H1 (cell line): Measurements from ENCODE around the gene RAI14. TPM values are rescaled to one million over a fixed set of nuclear protein-coding genes. Genes with fewer than 3 reads are reported as not detected.

Experiments used
- CTCF ChIA-PET: fragments of 300-600 bp; sonication (Branson Sonifier 250); formaldehyde crosslinking; loops from one replicate; lab custom pipeline; 2021; ENCODE audit not compliant: partially characterized antibody; lab: Charles Lee
- POLR2A ChIA-PET: fragments of 300-600 bp; sonication (Branson Sonifier 250); formaldehyde crosslinking; loops from one replicate; lab custom pipeline; 2021; ENCODE audit warnings: inconsistent platforms; ENCODE audit not compliant: partially characterized antibody; lab: Charles Lee
- DNase-seq, 2 experiments: peaks; one replicate each; pipeline versions ENCODE4 v3.0.0 to v3.0.0-alpha.2; 2010 to 2022; ENCODE audit warnings: low spot score in 2 of 2, low read depth in 1 of 2, mixed read lengths in 1 of 2
- FAIRE-seq: peaks from 2 replicates; lab custom pipeline; 2011; peaks lifted over from hg19 to GRCh38; lab: Jason Lieb, UNC
- H2AFZ ChIP-seq: 2 replicates; pipeline ENCODE4 v1.8.1; 2012; ENCODE audit warnings: low read length, inconsistent platforms
- H2AK5ac ChIP-seq: 2 replicates; pipeline ENCODE4 v1.6.1; 2013; ENCODE audit warnings: low read depth, low read length
- H2BK120ac ChIP-seq: replicated peaks from 2 replicates; pipeline ENCODE3; 2013; ENCODE audit warnings: low read depth, low read length, inconsistent platforms
- H2BK12ac ChIP-seq: 2 replicates; pipeline ENCODE4 v1.6.1; 2013; ENCODE audit warnings: low read depth, low read length
- H2BK15ac ChIP-seq: 2 replicates; pipeline ENCODE4 v1.6.1; 2013; ENCODE audit warnings: low read length
- H2BK20ac ChIP-seq: 2 replicates; pipeline ENCODE4 v1.6.1; 2013; ENCODE audit warnings: low read length
- H2BK5ac ChIP-seq: 2 replicates; pipeline ENCODE4 v1.6.1; 2013; ENCODE audit warnings: low read depth, low read length
- H3K14ac ChIP-seq: 2 replicates; pipeline ENCODE4 v1.6.1; 2013; ENCODE audit warnings: inconsistent platforms; ENCODE audit not compliant: insufficient read length
- H3K18ac ChIP-seq: 2 replicates; pipeline ENCODE4 v1.6.1; 2013; ENCODE audit warnings: low read length; ENCODE audit errors: extremely low read depth
- H3K23ac ChIP-seq: 2 replicates; pipeline ENCODE4 v1.6.1; 2013; ENCODE audit warnings: inconsistent platforms; ENCODE audit not compliant: insufficient read length
- H3K23me2 ChIP-seq: 2 replicates; pipeline ENCODE4 v1.6.1; 2013; ENCODE audit warnings: low read depth, low read length
- H3K27ac ChIP-seq: 2 replicates; pipeline ENCODE4 v1.6.1; 2011; ENCODE audit warnings: low read depth, low read length, inconsistent platforms
- H3K27me3 ChIP-seq, 4 experiments: replicated peaks in 1 of 4; 1 replicate in 1 of 4; 2 replicates in 3 of 4; pipeline versions ENCODE4 v1.6.1 to v1.8.1; 2011 to 2013; ENCODE audit warnings: low read length in 3 of 4, mild to moderate bottlenecking in 3 of 4, inconsistent platforms in 2 of 4, mixed read lengths in 2 of 4, moderate library complexity in 1 of 4; ENCODE audit not compliant: control insufficient read depth in 3 of 4, insufficient read depth in 3 of 4; ENCODE audit errors: extremely low read depth in 1 of 4
- H3K36me3 ChIP-seq, 4 experiments: 2 replicates each; pipeline versions ENCODE4 v1.6.1 to v1.8.1; 2011 to 2013; ENCODE audit warnings: mild to moderate bottlenecking in 4 of 4, low read length in 3 of 4, moderate library complexity in 2 of 4, control low read depth in 1 of 4, inconsistent platforms in 1 of 4; ENCODE audit not compliant: insufficient read depth in 4 of 4, control insufficient read depth in 2 of 4
- H3K4ac ChIP-seq: replicated peaks from 2 replicates; pipeline ENCODE3; 2013; ENCODE audit warnings: low read length, low read depth, mixed read lengths, inconsistent platforms; ENCODE audit not compliant: insufficient read length
- H3K4me1 ChIP-seq, 4 experiments: replicated peaks in 1 of 4; 1 replicate in 1 of 4; 2 replicates in 3 of 4; pipeline versions ENCODE4 v1.6.1 to v1.8.1; 2011 to 2013; ENCODE audit warnings: low read length in 3 of 4, inconsistent platforms in 2 of 4, mixed read lengths in 1 of 4; ENCODE audit not compliant: insufficient read depth in 4 of 4, control insufficient read depth in 3 of 4
- H3K4me2 ChIP-seq, 2 experiments: 2 replicates each; pipeline versions ENCODE4 v1.6.1 to v1.8.1; 2011 to 2013; ENCODE audit warnings: low read depth in 2 of 2, low read length in 2 of 2, control low read depth in 1 of 2, inconsistent platforms in 1 of 2, mild to moderate bottlenecking in 1 of 2; ENCODE audit not compliant: insufficient read depth in 1 of 2
- H3K4me3 ChIP-seq, 4 experiments: fragments of 200-600, 300-600 bp in 1 of 4; sonication (generic), shearing (Covaris generic), sonication (Bioruptor Twin) in 1 of 4; 2 replicates each; pipeline versions ENCODE4 v1.5.1 to v1.8.1; 2011 to 2016; ENCODE audit warnings: low read length in 4 of 4, low read depth in 3 of 4, control low read depth in 2 of 4, inconsistent platforms in 2 of 4, mild to moderate bottlenecking in 2 of 4, mixed read lengths in 1 of 4, moderate library complexity in 1 of 4; ENCODE audit not compliant: insufficient read depth in 2 of 4; ENCODE audit errors: extremely low read depth in 1 of 4
- H3K56ac ChIP-seq: replicated peaks from 2 replicates; pipeline ENCODE3; 2013; ENCODE audit warnings: low read depth, mild to moderate bottlenecking, mixed read lengths, low read length, inconsistent platforms; ENCODE audit not compliant: insufficient read length
- H3K79me1 ChIP-seq: 2 replicates; pipeline ENCODE4 v1.6.1; 2013; ENCODE audit warnings: low read depth, low read length, control low read depth
- H3K79me2 ChIP-seq, 2 experiments: 2 replicates each; pipeline versions ENCODE4 v1.6.1 to v1.8.1; 2012 to 2013; ENCODE audit warnings: low read length in 2 of 2, mild to moderate bottlenecking in 2 of 2, inconsistent platforms in 1 of 2; ENCODE audit not compliant: insufficient read depth in 2 of 2, control insufficient read depth in 1 of 2
- H3K9ac ChIP-seq, 4 experiments: replicated peaks in 1 of 4; 1 replicate in 1 of 4; 2 replicates in 3 of 4; pipeline versions ENCODE4 v1.6.1 to v1.8.1; 2011 to 2013; ENCODE audit warnings: low read depth in 3 of 4, low read length in 3 of 4, control low read depth in 2 of 4, mild to moderate bottlenecking in 2 of 4, moderate library complexity in 2 of 4, inconsistent platforms in 1 of 4; ENCODE audit errors: extremely low read depth in 1 of 4
- H3K9me3 ChIP-seq, 2 experiments: 2 replicates each; pipeline versions ENCODE4 v1.6.1 to v1.8.1; 2012 to 2013; ENCODE audit warnings: mild to moderate bottlenecking in 2 of 2, moderate library complexity in 2 of 2, control low read depth in 1 of 2, inconsistent platforms in 1 of 2, low read depth in 1 of 2, low read length in 1 of 2, mixed read lengths in 1 of 2; ENCODE audit not compliant: insufficient read depth in 2 of 2
- H4K20me1 ChIP-seq, 2 experiments: replicated peaks in 1 of 2; 2 replicates each; pipeline versions ENCODE3 to v1.8.1; 2011 to 2013; ENCODE audit warnings: inconsistent platforms in 2 of 2, low read length in 2 of 2, mild to moderate bottlenecking in 1 of 2; ENCODE audit not compliant: insufficient read depth in 2 of 2, control insufficient read depth in 1 of 2
- H4K5ac ChIP-seq: 2 replicates; pipeline ENCODE4 v1.6.1; 2013; ENCODE audit warnings: low read length, low read depth, mixed read lengths, inconsistent platforms; ENCODE audit not compliant: insufficient read length
- H4K8ac ChIP-seq: 2 replicates; pipeline ENCODE4 v1.8.0; 2013; ENCODE audit warnings: mild to moderate bottlenecking, moderate library complexity, low read length, inconsistent platforms; ENCODE audit not compliant: insufficient read depth; ENCODE audit errors: extremely low read depth
- H4K91ac ChIP-seq: replicated peaks from 2 replicates; pipeline ENCODE3; 2013; ENCODE audit warnings: low read length, mixed read lengths, inconsistent platforms; ENCODE audit not compliant: insufficient read length
- MAFK ChIP-seq: IDR thresholded peaks from 2 replicates; pipeline ENCODE4 v1.6.1; 2012; ENCODE audit warnings: low read depth, mild to moderate bottlenecking, improper control_type of control experiment, low read length
- RAD21 ChIP-seq, 2 experiments: IDR thresholded peaks in 1 of 2; conservative IDR thresholded peaks in 1 of 2; 2 replicates each; pipeline ENCODE4 v1.6.1; 2011; ENCODE audit warnings: low read depth in 2 of 2, low read length in 2 of 2, improper control_type of control experiment in 1 of 2, inconsistent platforms in 1 of 2, mild to moderate bottlenecking in 1 of 2, moderate library complexity in 1 of 2
- SP2 ChIP-seq: IDR thresholded peaks from 2 replicates; pipeline ENCODE4 v1.6.1; 2012; ENCODE audit warnings: mild to moderate bottlenecking, low read length, inconsistent platforms
- USF2 ChIP-seq: IDR thresholded peaks from 2 replicates; pipeline ENCODE4 v1.6.1; 2011; ENCODE audit warnings: low read length, improper control_type of control experiment
- WGBS, 2 experiments: shearing (Covaris generic) in 1 of 2; methylation state at CpG; one replicate each; pipeline versions ENCODE4 v1.1.6 to v1.1.7; 2013 to 2015; ENCODE audit warnings: low lambda C conversion rate in 2 of 2, mixed read lengths in 2 of 2, inconsistent platforms in 1 of 2, low coverage in 1 of 2, missing lambda C conversion rate in 1 of 2; ENCODE audit not compliant: insufficient replicate concordance in 2 of 2, insufficient coverage in 1 of 2, insufficient read length in 1 of 2; ENCODE audit errors: extremely low coverage in 1 of 2, missing lambda C conversion rate in 1 of 2; 5-methylcytosine and 5-hydroxymethylcytosine counted together
- polyA plus RNA-seq, 7 experiments: library from polyadenylated mRNA; depleted of rRNA in 3 of 7; stranded (reverse) in 5 of 7; unstranded in 2 of 7; fragments of >200 nt in 5 of 7; fragments of 200-250 nt in 2 of 7; gene quantifications; 1 replicate in 5 of 7; 2 replicates in 1 of 7; 4 replicates in 1 of 7; pipeline versions ENCODE4 v1.2.1 to v1.2.3, GENCODE V29; 2011 to 2013; ENCODE audit warnings: missing spikeins in 2 of 7, mixed read lengths in 2 of 7
- total RNA-seq: library from RNA; stranded (reverse); fragmentation: NEBNext Ultra II Directional; extraction: Animal tissue kit (Norgen Biotek cat#: 25700); gene quantifications from 2 replicates; pipeline ENCODE4 v1.2.1, GENCODE V29; 2021

Gene RAI14
- total and polyA plus RNA-seq, 2 of the 8 experiments (the other 6 are each of a cell fraction or from before 2014, with no cell fraction given), result 48.4 to 210 TPM

GRCh38 chr5:34690898-34691297, 34.8 kb downstream of the RAI14 start:
- H3K9me3 ChIP-seq, result no peaks in the 10 kb centered on the region
- no peaks in the 10 kb centered on the region; the same call in 1 of the 2 replicates for H3K23me2 ChIP-seq
- POLR2A ChIA-PET, result interaction anchor here (1.3 kb wide), 1 partner anchor 23 kb away, joined by 3 read pairs; no protein-coding TSS in a partner anchor
- no peaks in the 10 kb centered on the region; the same call in 1 of the 2 replicates for H3K79me1 ChIP-seq
- H2BK5ac ChIP-seq, result no peak overlapping the region
- no peak overlapping the region for H3K27ac ChIP-seq
- H2BK20ac ChIP-seq, result no peak overlapping the region
- H4K8ac ChIP-seq, result no peak overlapping the region
- H3K4me2 ChIP-seq, result no peak overlapping the region
- no peak overlapping the region for H2AFZ ChIP-seq
- peaks cover 4 to 12% of the 10 kb centered on the region in 2 experiments for H4K20me1 ChIP-seq
- no peak overlapping the region for H2BK120ac ChIP-seq
- TF ChIP-seq USF2, result no peak
- no peak for TF ChIP-seq RAD21 (IDR thresholded peaks at IDR 0.05 in 1 of 2, conservative IDR thresholded peaks at IDR 0.05 in 1 of 2; ENCODE audit: low read depth in 2 of 2, low read length in 2 of 2)
- TF ChIP-seq MAFK, result no peak
- no peak for TF ChIP-seq SP2
- TF ChIP-seq, all 59 proteins: peak for 0
- H3K9ac ChIP-seq, result no peak overlapping the region
- no peaks in the 10 kb centered on the region for H3K27me3 ChIP-seq
- DNase-seq, result no peak
- peaks cover 2 to 33% (median 17%) of the 10 kb centered on the region in 4 experiments; a peak in 7 of 8 replicates for H3K36me3 ChIP-seq
- H3K4me1 ChIP-seq, result peaks cover 2 to 15% (median 12%) of the 10 kb centered on the region in 4 experiments; a peak in 6 of 7 replicates
- H3K79me2 ChIP-seq, result peaks cover 16 to 98% of the 10 kb centered on the region in 2 experiments
- H3K4ac ChIP-seq, result no peak overlapping the region
- no peak overlapping the region for H2BK12ac ChIP-seq
- no peak overlapping the region for H2BK15ac ChIP-seq
- CTCF ChIA-PET, result interaction anchor here (0.9 to 1.5 kb wide), 2 partner anchors 13 to 21 kb away, joined by 3 to 4 read pairs; no protein-coding TSS in a partner anchor
- H3K56ac ChIP-seq, result no peak overlapping the region
- H3K23ac ChIP-seq, result no peak overlapping the region
- WGBS, 2 experiments, result 94% methylated on average over 2 of the region's 2 CpGs; no CpG with 5 or more reads in 1 of the 2 experiments
- H3K4me3 ChIP-seq, result no peak overlapping the region
- H4K5ac ChIP-seq, result no peak overlapping the region
- no peak overlapping the region for H2AK5ac ChIP-seq
- H3K18ac ChIP-seq, result no peak overlapping the region
- no peak for FAIRE-seq
- H3K14ac ChIP-seq, result no peak overlapping the region
- no peak overlapping the region for H4K91ac ChIP-seq
